IMR-90 (cell line): ENCODE results near the gene HHATL. TPM values are rescaled to one million over a fixed set of nuclear protein-coding genes. Genes with fewer than 3 reads are reported as not detected.

Source experiments
- ATAC-seq: fragments of 200-7000 bp; cut with Tn5 transposase; 2 replicates; pipeline ENCODE4 v1.9.1; 2020; ENCODE audit warnings: low read depth, mild to moderate bottlenecking, moderate library complexity
- BruUV-seq: library from RNA; stranded (reverse); fragments of 400-500 nt; replicated peaks from 2 replicates; lab custom pipeline; 2021; lab: Mats Ljungman, UMichigan
- CTCF ChIA-PET: fragments of 300-600 bp; formaldehyde crosslinking; extraction: SDS; loops from one replicate; lab custom pipeline; 2021; ENCODE audit warnings: antibody characterized with exemption; lab: Yijun Ruan, JAX
- POLR2A ChIA-PET: fragments of 300-600 bp; sonication (Branson Sonifier 250); formaldehyde crosslinking; loops from one replicate; lab custom pipeline; 2022; ENCODE audit warnings: antibody characterized with exemption; ENCODE audit not compliant: unreplicated experiment; lab: Charles Lee
- DNase-seq: peaks from one replicate; pipeline ENCODE4 v3.0.0; 2013
- H2AFZ ChIP-seq: replicated peaks from 2 replicates; pipeline ENCODE3; 2013; ENCODE audit warnings: low read length, mild to moderate bottlenecking; ENCODE audit not compliant: poor library complexity
- H2AK5ac ChIP-seq: 2 replicates; pipeline ENCODE4 v1.6.1; 2013; ENCODE audit warnings: low read depth, low read length, inconsistent platforms
- H2AK9ac ChIP-seq: replicated peaks from 2 replicates; pipeline ENCODE3; 2013; ENCODE audit warnings: mild to moderate bottlenecking, low read depth, low read length, moderate library complexity; ENCODE audit not compliant: poor library complexity
- H2BK120ac ChIP-seq: 2 replicates; pipeline ENCODE4 v1.6.1; 2013; ENCODE audit warnings: low read depth, low read length, inconsistent platforms
- H2BK15ac ChIP-seq: 3 replicates; pipeline ENCODE4 v1.6.1; 2013; ENCODE audit warnings: low read depth, low read length, inconsistent platforms
- H2BK20ac ChIP-seq: 2 replicates; pipeline ENCODE4 v1.6.1; 2013; ENCODE audit warnings: low read depth, mild to moderate bottlenecking, inconsistent platforms, low read length, moderate library complexity
- H2BK5ac ChIP-seq: 2 replicates; pipeline ENCODE4 v1.6.1; 2013; ENCODE audit warnings: mild to moderate bottlenecking, low read depth, low read length, inconsistent platforms; ENCODE audit not compliant: poor library complexity, severe bottlenecking
- H3K14ac ChIP-seq: replicated peaks from 2 replicates; pipeline ENCODE4 v1.6.1; 2013; ENCODE audit warnings: low read depth, low read length, inconsistent platforms
- H3K18ac ChIP-seq: 2 replicates; pipeline ENCODE4 v1.6.1; 2013; ENCODE audit warnings: low read depth, low read length, control low read depth
- H3K23ac ChIP-seq: 2 replicates; pipeline ENCODE4 v1.6.1; 2013; ENCODE audit warnings: low read depth, low read length, inconsistent platforms
- H3K27ac ChIP-seq: 2 replicates; pipeline ENCODE4 v1.5.1; 2013; ENCODE audit warnings: mild to moderate bottlenecking, control low read depth, low read length; ENCODE audit not compliant: insufficient read depth
- H3K27me3 ChIP-seq: 2 replicates; pipeline ENCODE4 v1.6.1; 2013; ENCODE audit warnings: low read length; ENCODE audit not compliant: control insufficient read depth, insufficient read depth
- H3K36me3 ChIP-seq: 2 replicates; pipeline ENCODE4 v1.6.1; 2013; ENCODE audit warnings: low read length, mixed read lengths; ENCODE audit not compliant: control insufficient read depth, insufficient read depth
- H3K4ac ChIP-seq: 2 replicates; pipeline ENCODE4 v1.6.1; 2013; ENCODE audit warnings: low read depth, low read length, inconsistent platforms
- H3K4me1 ChIP-seq: 2 replicates; pipeline ENCODE4 v1.6.1; 2013; ENCODE audit warnings: low read length, mixed read lengths; ENCODE audit not compliant: control insufficient read depth, insufficient read depth
- H3K4me2 ChIP-seq: 2 replicates; pipeline ENCODE4 v1.6.1; 2013; ENCODE audit warnings: low read depth, mild to moderate bottlenecking, control low read depth, low read length, moderate library complexity
- H3K4me3 ChIP-seq: 2 replicates; pipeline ENCODE4 v1.5.1; 2013; ENCODE audit warnings: low read depth, mild to moderate bottlenecking, control low read depth, low read length, moderate library complexity; ENCODE audit not compliant: insufficient read depth
- H3K56ac ChIP-seq: 2 replicates; pipeline ENCODE4 v1.6.1; 2013; ENCODE audit warnings: low read length, inconsistent platforms; ENCODE audit not compliant: insufficient read depth; ENCODE audit errors: extremely low read depth
- H3K79me1 ChIP-seq, 2 experiments: 2 replicates each; pipeline ENCODE4 v1.6.1; 2013; ENCODE audit warnings: low read length in 2 of 2, inconsistent platforms in 1 of 2, low read depth in 1 of 2
- H3K9ac ChIP-seq: 2 replicates; pipeline ENCODE4 v1.6.1; 2013; ENCODE audit warnings: low read depth, low read length, control low read depth
- H3K9me1 ChIP-seq: 2 replicates; pipeline ENCODE4 v1.6.1; 2013; ENCODE audit warnings: low read length, inconsistent platforms; ENCODE audit not compliant: insufficient read depth
- H3K9me3 ChIP-seq: 2 replicates; pipeline ENCODE4 v1.6.1; 2013; ENCODE audit warnings: low read length; ENCODE audit not compliant: control insufficient read depth, insufficient read depth
- H4K20me1 ChIP-seq: 2 replicates; pipeline ENCODE4 v1.6.1; 2013; ENCODE audit warnings: low read length, inconsistent platforms; ENCODE audit not compliant: insufficient read depth
- H4K5ac ChIP-seq: 2 replicates; pipeline ENCODE4 v1.6.1; 2013; ENCODE audit warnings: mild to moderate bottlenecking, low read depth, low read length, control low read depth
- H4K8ac ChIP-seq, 2 experiments: 2 replicates each; pipeline ENCODE4 v1.6.1; 2013; ENCODE audit warnings: low read depth in 2 of 2, low read length in 2 of 2, control low read depth in 1 of 2, inconsistent platforms in 1 of 2
- H4K91ac ChIP-seq: 2 replicates; pipeline ENCODE4 v1.6.1; 2013; ENCODE audit warnings: low read depth, low read length, inconsistent platforms; ENCODE audit not compliant: insufficient read depth
- MAZ ChIP-seq: IDR thresholded peaks from 2 replicates; pipeline ENCODE4 v1.6.1; 2012; ENCODE audit warnings: low read depth, mild to moderate bottlenecking, low read length, improper control_type of control experiment, moderate library complexity, borderline replicate concordance
- NFE2L2 ChIP-seq: fragments of 150-350 bp; IDR thresholded peaks from 2 replicates; pipeline ENCODE4 v1.6.1; 2016; ENCODE audit warnings: low read depth, mild to moderate bottlenecking, low read length
- RAD21 ChIP-seq: IDR thresholded peaks from 2 replicates; pipeline ENCODE4 v1.6.1; 2012; ENCODE audit warnings: low read length, improper control_type of control experiment
- WGBS, 2 experiments: methylation state at CpG; one replicate each; pipeline versions ENCODE4 v1.1.5 to v1.1.7; 2013; ENCODE audit warnings: missing lambda C conversion rate in 2 of 2; ENCODE audit not compliant: insufficient read length in 1 of 2; ENCODE audit errors: extremely low coverage in 2 of 2; 5-methylcytosine and 5-hydroxymethylcytosine counted together
- dilution Hi-C: fragments of 300-500 bp; cut with HindIII; formaldehyde crosslinking; loops from one replicate; pipeline ENCODE4 v1.14.3; 2018; ENCODE audit warnings: low sequenced_read_pairs; ENCODE audit not compliant: unreplicated experiment
- in situ Hi-C: fragments of 300-500 bp; cut with MboI; formaldehyde crosslinking; loops from 3 replicates; pipeline ENCODE4 v1.14.3; 2019; ENCODE audit warnings: low sequenced_read_pairs, inconsistent platforms, mixed read lengths
- intact Hi-C: fragments of 100-400 bp; cut with micrococcal nuclease; formaldehyde crosslinking; loops from 2 replicates; pipeline ENCODE4 v1.10.0; 2022
- polyA plus RNA-seq, 3 experiments: library from polyadenylated mRNA; depleted of rRNA; stranded (reverse); fragments of >200 nt; gene quantifications; 2 replicates each; pipeline ENCODE4 v1.2.3, GENCODE V29; 2012; ENCODE audit warnings: low replicate concordance in 1 of 3
- total RNA-seq: library from RNA; depleted of rRNA; stranded (reverse); fragments of >200 nt; gene quantifications from 2 replicates; pipeline ENCODE4 v1.2.3, GENCODE V29; 2012

Gene HHATL
- total and polyA plus RNA-seq, 2 of the 4 experiments (the other 2 are of a cell fraction), result not detected

DNA sequence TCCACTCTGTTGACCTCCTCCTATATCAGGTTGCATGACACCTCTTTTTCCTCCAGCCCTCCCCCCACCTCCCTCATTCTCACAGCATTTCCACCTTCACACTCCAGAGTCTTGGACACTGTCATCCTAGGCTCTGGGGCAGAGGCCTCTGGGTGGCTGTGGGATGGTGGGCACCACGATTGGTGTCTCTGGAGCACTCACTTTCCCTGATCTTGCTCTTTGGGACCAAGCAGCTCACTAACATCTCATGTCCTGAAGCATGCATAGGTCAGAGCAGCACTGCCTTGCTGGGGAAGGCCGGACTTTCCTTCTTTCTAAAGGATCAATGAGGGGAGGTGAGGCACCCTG, 34.2 kb downstream of the HHATL start:
- ATAC-seq (no peak), DNase-seq (no peak)
- Histone ChIP-seq H3K4me2 (no peak overlapping the region), H2BK5ac (no peak overlapping the region), H2AK5ac (no peak overlapping the region), H2AFZ (no peak overlapping the region), H4K5ac (no peak overlapping the region), H3K18ac (no peak overlapping the region), H2BK15ac (no peak overlapping the region), H3K79me1 (no peaks in the 10 kb centered on the region), H2BK120ac (no peak overlapping the region), H3K27ac (no peak overlapping the region), H3K36me3 (no peaks in the 10 kb centered on the region), H3K4me3 (no peak overlapping the region), H3K56ac (no peak overlapping the region), H4K8ac (no peak overlapping the region), H3K23ac (no peak overlapping the region), H3K9me3 (peaks cover 5% of the 10 kb centered on the region), H3K4me1 (no peaks in the 10 kb centered on the region; the same call in 1 of the 2 replicates), H2BK20ac (no peak overlapping the region), H3K9me1 (peaks cover 3% of the 10 kb centered on the region; the same call in 1 of the 2 replicates), H4K91ac (no peak overlapping the region), H3K4ac (no peak overlapping the region), H2AK9ac (no peak overlapping the region), H3K27me3 (peaks cover 9% of the 10 kb centered on the region; the same call in 1 of the 2 replicates), H3K9ac (no peak overlapping the region), H4K20me1 (no peaks in the 10 kb centered on the region; the same call in 1 of the 2 replicates), H3K14ac (no peak overlapping the region)
- WGBS, 2 experiments, result no CpG with 5 or more reads among the region's 2 CpGs
- in situ Hi-C loops, result no loop called here
- no TSS peak for BruUV-seq
- intact Hi-C loops, result no loop called here
- CTCF ChIA-PET, result interaction anchor here (1.0 kb wide), 1 partner anchor 15 kb away, joined by 4 read pairs; the partner anchor contains the start of gene ZBTB47
- no peak for TF ChIP-seq MAZ
- no peak for TF ChIP-seq RAD21
- no peak for TF ChIP-seq NFE2L2
- POLR2A ChIA-PET, result no interaction called here
- dilution Hi-C loops, result no loop called here
